ENCODE measurements around the gene PMIS2.

GRCh38 chr19:35571406-35571965 is 14.5 kb upstream of the PMIS2 start:
- TF ChIP-seq, protein P1, sequence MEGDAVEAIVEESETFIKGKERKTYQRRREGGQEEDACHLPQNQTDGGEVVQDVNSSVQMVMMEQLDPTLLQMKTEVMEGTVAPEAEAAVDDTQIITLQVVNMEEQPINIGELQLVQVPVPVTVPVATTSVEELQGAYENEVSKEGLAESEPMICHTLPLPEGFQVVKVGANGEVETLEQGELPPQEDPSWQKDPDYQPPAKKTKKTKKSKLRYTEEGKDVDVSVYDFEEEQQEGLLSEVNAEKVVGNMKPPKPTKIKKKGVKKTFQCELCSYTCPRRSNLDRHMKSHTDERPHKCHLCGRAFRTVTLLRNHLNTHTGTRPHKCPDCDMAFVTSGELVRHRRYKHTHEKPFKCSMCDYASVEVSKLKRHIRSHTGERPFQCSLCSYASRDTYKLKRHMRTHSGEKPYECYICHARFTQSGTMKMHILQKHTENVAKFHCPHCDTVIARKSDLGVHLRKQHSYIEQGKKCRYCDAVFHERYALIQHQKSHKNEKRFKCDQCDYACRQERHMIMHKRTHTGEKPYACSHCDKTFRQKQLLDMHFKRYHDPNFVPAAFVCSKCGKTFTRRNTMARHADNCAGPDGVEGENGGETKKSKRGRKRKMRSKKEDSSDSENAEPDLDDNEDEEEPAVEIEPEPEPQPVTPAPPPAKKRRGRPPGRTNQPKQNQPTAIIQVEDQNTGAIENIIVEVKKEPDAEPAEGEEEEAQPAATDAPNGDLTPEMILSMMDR (IDR thresholded peaks at IDR 0.05): no peak
- TF ChIP-seq POLR2AphosphoS5 (IDR thresholded peaks at IDR 0.05) (no peak), EP300 (IDR thresholded peaks at IDR 0.05) (no peak), POLR2A (IDR thresholded peaks at IDR 0.05) (no peak)
